MCF 10A (cell line): ENCODE data around the gene P2RX2. TPM values are rescaled to one million over a fixed set of nuclear protein-coding genes. Genes with fewer than 3 reads are reported as not detected.

ENCODE experiments used
- BruUV-seq: library from RNA; stranded (reverse); fragments of 400-500 nt; replicated peaks from 2 replicates; lab custom pipeline; 2021; lab: Mats Ljungman, UMichigan
- CTCF ChIA-PET: fragments of 300-600 bp; sonication (Branson Sonifier 250); formaldehyde crosslinking; extraction: SDS; loops from one replicate; lab custom pipeline; 2021; ENCODE audit warnings: antibody characterized with exemption, inconsistent platforms; lab: Yijun Ruan, JAX
- POLR2A ChIA-PET: fragments of 300-600, 350-650 bp; sonication (Branson Sonifier 250); formaldehyde crosslinking; extraction: SDS; loops from one replicate; lab custom pipeline; 2020; ENCODE audit warnings: antibody characterized with exemption, inconsistent platforms; lab: Yijun Ruan, JAX
- DNase-seq: peaks from one replicate; pipeline ENCODE4 v3.0.0-alpha.2; 2018; ENCODE audit not compliant: unreplicated experiment
- H3K27ac Mint-ChIP-seq: one replicate; pipeline ENCODE4 v1.8.0; 2022; ENCODE audit warnings: mild to moderate bottlenecking, low read depth, mixed read lengths; ENCODE audit not compliant: unreplicated experiment
- H3K27me3 Mint-ChIP-seq: one replicate; pipeline ENCODE4 v1.8.0; 2022; ENCODE audit warnings: mixed read lengths; ENCODE audit not compliant: insufficient read depth, unreplicated experiment
- H3K36me3 Mint-ChIP-seq: one replicate; pipeline ENCODE4 v1.8.0; 2022; ENCODE audit warnings: mild to moderate bottlenecking, moderate library complexity, mixed read lengths; ENCODE audit not compliant: insufficient read depth, unreplicated experiment
- H3K4me1 Mint-ChIP-seq: one replicate; pipeline ENCODE4 v1.8.0; 2022; ENCODE audit warnings: mixed read lengths; ENCODE audit not compliant: insufficient read depth, unreplicated experiment
- H3K4me3 Mint-ChIP-seq: one replicate; pipeline ENCODE4 v1.8.0; 2022; ENCODE audit warnings: mild to moderate bottlenecking, moderate library complexity, mixed read lengths; ENCODE audit not compliant: unreplicated experiment
- H3K9me3 Mint-ChIP-seq: one replicate; pipeline ENCODE4 v1.8.0; 2022; ENCODE audit warnings: mixed read lengths; ENCODE audit not compliant: unreplicated experiment
- CTCF ChIP-seq: fragments of 200-600 bp; IDR thresholded peaks from one replicate; pipeline ENCODE4 v1.8.0; 2022; ENCODE audit warnings: antibody characterized with exemption, mild to moderate bottlenecking; ENCODE audit not compliant: unreplicated experiment
- intact Hi-C: fragments of 100-400 bp; cut with micrococcal nuclease; formaldehyde crosslinking; loops from 2 replicates; pipeline ENCODE4 v1.14.1; 2022
- total RNA-seq: library from RNA; stranded (reverse); gene quantifications from 2 replicates; pipeline ENCODE4 v1.2.3, GENCODE V29; 2022

The P2RX2 gene
- total RNA-seq, 1 experiment from 2014 or later: not detected

- H3K27ac Mint-ChIP-seq: no peak overlapping the region
- BruUV-seq: no TSS peak
- no peaks in the 10 kb centered on the region for H3K9me3 Mint-ChIP-seq
- CTCF ChIA-PET: no interaction called here
- H3K4me1 Mint-ChIP-seq: no peaks in the 10 kb centered on the region
- no peak for DNase-seq
- H3K36me3 Mint-ChIP-seq: peaks cover 27% of the 10 kb centered on the region
- no peak for TF ChIP-seq CTCF
- no peaks in the 10 kb centered on the region for H3K27me3 Mint-ChIP-seq
- H3K4me3 Mint-ChIP-seq: no peak overlapping the region
- intact Hi-C loops: no loop called here
- POLR2A ChIA-PET: interaction anchor here (1.2 kb wide), 1 partner anchor 34 kb away, joined by 4 read pairs; no protein-coding TSS in a partner anchor
These were observed 44.1 kb upstream of the P2RX2 start for GRCh38 chr12:132574271-132574996.

- Mint-ChIP-seq H3K4me3 (no peak overlapping the region), H3K9me3 (no peaks in the 10 kb centered on the region), H3K27ac (no peak overlapping the region), H3K36me3 (peaks cover 38% of the 10 kb centered on the region), H3K27me3 (no peaks in the 10 kb centered on the region), H3K4me1 (no peaks in the 10 kb centered on the region)
- no peak for TF ChIP-seq CTCF
- POLR2A ChIA-PET: no interaction called here
- DNase-seq: no peak
- CTCF ChIA-PET: no interaction called here
- BruUV-seq: no TSS peak
- intact Hi-C loops: no loop called here
These were observed 42.9 kb upstream of the P2RX2 start for GRCh38 chr12:132575661-132576060.

GRCh38 chr12:132576701-132577100 is 41.9 kb upstream of the P2RX2 start:
- no TSS peak for BruUV-seq

More at GRCh38 chr12:132576701-132577100, 41.9 kb upstream of the P2RX2 start:
- ChIA-PET POLR2A (no interaction called here), CTCF (interaction anchor here (1.2 to 1.7 kb wide), 2 partner anchors 38 to 162 kb away, joined by 3 to 6 read pairs; no protein-coding TSS in a partner anchor)
- Mint-ChIP-seq H3K36me3 (peaks cover 38% of the 10 kb centered on the region), H3K4me3 (no peak overlapping the region), H3K4me1 (no peaks in the 10 kb centered on the region), H3K27me3 (no peaks in the 10 kb centered on the region), H3K27ac (no peak overlapping the region), H3K9me3 (no peaks in the 10 kb centered on the region)
- no peak for DNase-seq
- no peak for TF ChIP-seq CTCF
- intact Hi-C loops: no loop called here
